ENCODE results near the gene ZHX3.

The ZHX3 gene

DNA sequence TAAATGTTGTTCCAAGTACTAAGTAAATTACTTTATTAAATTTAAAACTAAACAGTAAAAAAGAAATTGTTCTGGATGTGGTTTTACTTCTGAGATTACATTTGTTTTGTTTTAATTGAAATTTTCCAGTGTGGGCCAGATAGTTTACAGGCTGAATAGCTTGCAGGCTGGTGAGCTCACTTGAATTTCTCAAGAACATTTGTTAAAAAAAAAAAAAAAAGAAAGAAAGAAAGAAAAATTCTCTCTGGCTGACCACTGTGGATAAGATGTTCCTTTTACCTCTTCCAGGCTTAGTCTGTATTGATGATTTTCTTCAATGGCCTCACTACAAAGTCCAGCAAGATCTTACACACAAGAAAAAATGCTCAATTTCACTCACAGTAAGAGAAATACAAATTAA is 94.8 kb downstream of the ZHX3 start:
- no peak for DNase-seq (ENCODE audit: low spot score)

DNA sequence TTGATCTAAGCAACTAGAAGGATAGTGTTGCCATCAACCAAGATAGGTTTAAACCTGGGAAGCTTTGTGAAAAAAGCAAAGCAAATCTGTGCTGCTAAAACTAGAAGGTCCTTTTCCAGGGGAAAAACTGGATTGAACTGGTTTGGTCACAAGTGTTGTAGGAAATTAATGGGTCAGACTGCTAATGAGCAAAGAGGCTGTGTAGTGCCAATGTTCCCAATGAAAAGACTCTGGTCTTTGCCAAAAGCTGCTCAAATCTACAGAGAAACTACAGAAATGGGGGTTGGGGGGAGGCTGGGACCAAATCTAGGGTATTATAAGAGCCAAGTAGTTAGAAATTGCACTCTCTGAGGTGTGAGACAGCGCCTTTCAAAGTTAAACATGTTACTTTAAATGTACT is 95.2 kb downstream of the ZHX3 start:
- no peak for DNase-seq (ENCODE audit: low spot score)

DNA sequence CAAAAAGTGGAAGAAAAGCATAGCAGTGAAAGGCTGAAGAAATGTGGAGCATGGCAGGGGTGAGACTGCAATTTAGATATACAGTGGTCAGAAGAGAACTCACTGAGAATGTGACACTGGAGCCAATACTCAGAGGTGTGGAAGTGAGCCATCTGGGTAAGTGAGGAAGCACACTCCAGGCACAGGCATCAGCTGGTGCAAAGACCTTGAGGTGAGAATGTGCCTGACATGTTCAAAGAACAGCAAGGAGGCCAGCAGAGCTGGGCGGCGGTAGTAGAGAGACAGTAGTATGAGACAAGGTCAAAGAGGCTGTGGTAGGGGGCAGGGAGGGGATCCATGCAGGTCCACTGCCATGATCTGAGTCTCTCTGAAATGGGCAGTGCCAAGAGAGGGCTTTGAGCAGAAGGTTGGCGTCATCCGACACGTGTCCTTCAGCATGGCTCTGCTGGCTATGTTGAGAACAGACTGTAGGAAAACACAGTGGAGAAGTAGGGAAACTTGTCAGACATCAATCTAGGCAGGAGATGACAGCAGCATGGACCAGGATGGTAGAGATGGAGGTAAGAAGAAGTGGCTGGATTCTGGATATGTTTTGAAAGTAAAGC is 95.8 kb downstream of the ZHX3 start:
- DNase-seq (ENCODE audit: low spot score): no peak

DNA sequence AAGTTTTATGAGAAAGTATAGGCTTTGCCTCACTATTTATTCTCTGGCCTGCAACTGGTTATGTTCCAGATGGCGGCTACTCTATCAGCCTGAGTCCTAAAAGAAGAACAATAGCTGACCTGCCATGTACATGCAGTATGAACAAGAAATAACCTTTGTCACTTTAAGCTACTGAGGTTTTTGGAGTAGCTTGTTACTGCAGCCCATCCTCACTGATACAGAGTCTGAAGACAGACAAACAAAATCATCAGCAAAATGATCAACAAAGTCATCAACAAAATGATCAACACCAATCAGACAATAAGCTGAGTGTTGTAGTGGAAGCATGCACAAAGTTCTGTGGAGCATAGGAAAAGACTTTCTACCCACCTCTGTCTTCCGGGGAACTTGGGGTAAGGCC is 97.7 kb downstream of the ZHX3 start:
- no peak for DNase-seq (ENCODE audit: low spot score)

DNA sequence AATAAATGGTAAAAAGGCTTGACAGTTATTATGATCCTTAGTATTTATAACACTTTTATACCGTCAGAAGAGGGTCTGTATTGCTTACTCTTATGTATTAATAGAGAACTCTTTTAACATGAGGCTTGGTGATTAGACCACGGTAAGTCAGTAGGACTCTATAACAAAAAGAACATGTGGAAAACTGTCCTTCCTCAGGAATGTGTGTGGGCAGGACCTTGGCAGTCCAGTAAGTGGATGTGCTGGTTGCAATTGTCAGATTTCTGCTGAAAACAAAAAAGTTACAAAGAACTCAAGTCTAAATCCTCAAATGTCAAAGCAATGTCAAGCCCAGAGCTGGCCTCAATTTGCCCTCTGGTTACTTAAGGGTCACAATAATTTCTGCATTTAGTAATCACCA is 99.1 kb downstream of the ZHX3 start:
- DNase-seq (ENCODE audit: low spot score): no peak

DNA sequence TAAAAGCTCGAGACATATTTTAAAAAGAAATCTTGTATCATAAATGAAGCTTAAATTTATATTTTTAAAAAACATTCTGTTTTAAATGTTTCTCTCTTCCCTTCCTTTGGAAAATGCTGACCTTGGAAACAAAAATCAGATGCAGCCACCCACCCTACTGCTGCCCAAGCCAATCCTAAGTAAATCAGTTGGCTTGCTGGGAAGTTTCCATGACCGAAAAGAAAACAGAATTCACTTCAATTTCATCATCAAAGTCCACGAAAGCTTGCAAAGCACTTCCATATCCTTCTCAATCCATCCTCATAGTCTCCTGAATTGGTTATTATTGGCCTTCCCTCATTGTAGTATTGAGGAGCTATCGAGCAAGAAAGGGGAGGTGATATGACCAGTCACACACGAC is 100.1 kb downstream of the ZHX3 start:
- DNase-seq (ENCODE audit: low spot score): no peak

DNA sequence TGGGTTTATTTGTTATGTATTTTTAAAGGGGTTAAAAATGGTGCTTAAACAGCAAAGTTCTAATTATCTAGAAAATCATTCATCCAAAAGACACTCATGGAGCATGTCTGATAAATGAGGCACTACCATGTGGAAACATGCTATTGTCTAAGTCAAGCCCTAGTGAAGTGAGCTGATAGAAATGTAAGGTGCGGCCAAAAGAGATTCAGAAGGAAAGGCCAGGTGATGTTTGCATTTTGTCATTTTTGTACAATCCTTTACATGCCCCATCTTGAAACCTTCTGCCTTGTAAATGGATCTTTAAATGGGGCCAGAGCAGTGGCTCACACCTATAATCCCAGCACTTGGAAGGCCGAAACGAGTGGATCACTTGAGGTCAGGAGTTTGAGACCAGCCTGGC is 102.9 kb downstream of the ZHX3 start:
- no peak for DNase-seq (ENCODE audit: low spot score)

DNA sequence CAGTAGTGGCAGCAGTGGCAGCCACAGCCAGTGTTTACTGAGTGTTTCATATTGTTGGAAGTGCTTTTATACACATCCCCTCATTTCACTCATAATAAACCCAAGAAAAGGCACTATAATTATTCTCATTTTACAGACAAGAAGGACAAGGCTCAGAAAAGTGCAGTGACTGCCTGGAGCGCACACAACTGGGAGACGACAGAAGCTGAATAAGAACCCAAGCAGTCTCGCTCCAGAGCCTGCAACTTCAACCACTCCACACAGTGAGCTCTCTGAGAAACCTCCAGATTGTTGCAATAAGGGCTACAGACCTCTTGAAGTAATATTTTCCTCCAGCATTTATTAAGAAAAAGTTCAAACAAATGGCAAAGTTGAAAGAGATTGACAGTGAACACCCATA is 103.3 kb downstream of the ZHX3 start:
- DNase-seq (ENCODE audit: low spot score): no peak

DNA sequence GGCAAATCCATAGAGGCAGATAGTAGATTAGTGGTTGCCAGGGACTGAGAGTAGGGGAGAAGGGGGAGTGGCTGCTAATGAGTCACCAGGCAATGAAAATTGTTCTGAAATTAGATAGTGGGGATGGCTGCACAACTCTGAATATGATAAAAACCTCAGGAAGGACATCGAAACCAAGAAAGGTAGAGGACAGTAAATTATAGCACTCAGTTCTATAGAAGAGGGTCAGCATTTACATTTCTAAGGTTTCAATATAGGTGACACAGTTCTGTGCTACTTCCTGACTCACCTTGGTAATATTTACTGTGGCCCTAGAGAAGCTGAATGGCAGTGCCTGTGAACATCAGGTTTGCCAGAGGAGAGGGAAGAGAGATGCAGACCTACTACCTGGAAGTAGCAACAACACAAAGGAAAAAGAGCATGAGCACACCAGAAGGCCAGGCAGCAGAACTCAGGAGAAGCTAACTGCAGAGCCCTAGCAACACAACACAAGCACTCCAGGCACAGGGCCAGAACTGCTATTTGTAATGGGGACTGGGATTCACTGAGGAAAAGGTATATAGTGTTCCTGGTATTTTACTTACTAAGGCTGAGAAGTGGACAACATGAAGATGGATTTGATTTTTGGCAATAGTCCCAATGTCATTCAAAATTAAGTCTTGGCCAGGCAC is 104.2 kb downstream of the ZHX3 start:
- peak; percentile 47 for DNase-seq (ENCODE audit: low spot score)

DNA sequence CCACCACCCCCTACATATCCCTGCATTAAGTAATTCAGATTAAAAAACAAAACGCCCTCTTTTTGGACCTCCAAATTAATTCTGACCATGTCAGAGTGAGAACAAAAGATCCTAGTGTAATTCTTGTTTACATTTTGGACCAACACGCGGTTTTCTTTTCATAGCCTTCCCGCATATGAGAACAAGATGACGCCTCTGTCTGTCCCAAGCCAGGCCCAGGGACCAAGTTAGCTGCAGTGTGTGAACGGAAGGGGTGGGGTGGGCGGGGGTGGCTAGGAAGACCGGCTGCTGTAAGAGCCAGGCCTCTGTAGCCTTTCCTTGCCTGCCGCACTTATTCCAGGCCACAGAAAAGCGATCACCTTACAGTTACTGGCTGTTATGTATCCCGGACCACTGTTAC is 112.2 kb downstream of the ZHX3 start:
- no peak for DNase-seq (ENCODE audit: low spot score)

DNA sequence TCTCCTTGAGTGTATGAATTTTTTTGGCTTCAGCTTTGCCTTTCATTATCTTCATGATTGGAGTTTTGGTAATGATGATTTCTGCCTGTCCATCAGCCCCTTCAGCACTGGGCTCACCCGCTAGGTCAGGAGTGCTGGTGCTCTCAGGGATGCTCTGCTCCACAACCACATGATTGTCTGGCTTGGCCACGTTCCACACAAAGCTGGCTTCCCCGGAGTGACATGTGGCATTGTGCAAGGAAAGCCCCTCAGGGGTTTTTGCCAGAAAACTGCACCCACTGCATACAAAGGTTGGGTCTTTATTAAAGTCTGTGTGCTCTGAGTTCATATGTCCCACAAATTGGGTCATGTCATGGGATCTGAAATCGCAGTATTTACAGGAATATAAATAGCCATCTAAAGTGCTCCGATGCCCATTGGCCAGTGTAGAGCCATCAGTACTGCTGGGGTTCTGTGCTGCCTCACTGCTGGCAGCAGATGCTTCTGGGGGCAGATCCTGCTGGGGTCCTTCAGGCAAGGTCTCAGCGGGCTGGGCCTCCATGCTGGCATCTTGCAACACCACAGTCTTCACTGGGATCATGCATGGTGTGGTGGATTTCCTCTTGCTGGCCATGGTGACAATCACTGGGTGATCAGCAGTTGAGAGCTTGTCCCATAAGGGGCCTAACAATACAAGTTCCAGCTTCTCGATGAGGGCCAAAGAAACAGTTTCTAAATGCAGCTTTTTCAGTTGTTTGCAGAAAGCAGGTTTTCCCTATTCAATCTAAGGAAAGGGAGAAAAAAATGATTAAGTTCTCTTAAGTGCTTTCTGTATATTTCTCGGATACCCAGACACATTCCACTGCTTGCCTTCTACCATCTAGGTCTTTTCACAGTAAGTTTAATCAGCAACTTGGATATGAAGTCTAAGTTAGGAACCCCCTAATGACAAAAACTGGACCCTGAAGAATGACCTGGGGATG is 112.9 kb downstream of the ZHX3 start:
- DNase-seq (ENCODE audit: low spot score): no peak

DNA sequence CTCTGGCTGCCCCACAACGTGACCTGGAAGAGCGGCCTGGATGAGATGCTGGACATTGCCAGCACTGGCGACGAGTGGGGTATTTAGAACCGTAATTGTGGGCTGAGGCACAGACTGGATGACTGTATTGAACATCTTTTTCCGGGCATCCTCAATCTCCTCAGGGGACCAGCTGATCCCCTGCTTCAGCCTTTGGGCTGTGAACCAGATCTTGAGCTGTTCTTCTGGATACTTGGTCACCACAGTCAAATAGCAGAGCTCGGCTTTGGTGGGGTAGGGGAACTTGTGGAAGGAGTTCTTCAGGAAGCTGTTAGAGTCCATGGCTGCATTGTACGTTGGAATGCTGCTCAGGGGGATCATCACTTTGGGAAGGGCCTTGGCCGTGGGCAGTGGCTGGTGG is 113.9 kb downstream of the ZHX3 start:
- DNase-seq (ENCODE audit: low spot score): no peak

DNA sequence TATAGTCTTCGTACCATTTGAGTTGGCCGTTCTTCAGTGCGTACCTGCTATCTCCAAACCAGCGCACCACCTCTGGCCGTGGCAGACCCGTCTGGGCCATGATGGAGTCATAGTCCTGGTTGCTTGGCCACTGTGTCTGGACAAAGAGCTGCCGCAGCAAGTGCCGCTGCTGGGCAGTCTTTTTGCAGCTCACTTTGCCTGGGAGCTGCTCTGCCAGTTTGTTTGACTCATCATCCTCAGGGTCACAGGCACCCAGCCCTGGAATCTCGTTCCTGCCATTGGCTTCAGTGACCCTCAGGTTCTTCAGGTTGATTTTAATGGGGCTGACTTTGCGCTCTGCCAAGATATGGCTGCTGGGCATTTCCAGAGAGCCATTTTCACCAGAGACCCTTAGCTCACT is 115.1 kb downstream of the ZHX3 start:
- no peak for DNase-seq (ENCODE audit: low spot score)

DNA sequence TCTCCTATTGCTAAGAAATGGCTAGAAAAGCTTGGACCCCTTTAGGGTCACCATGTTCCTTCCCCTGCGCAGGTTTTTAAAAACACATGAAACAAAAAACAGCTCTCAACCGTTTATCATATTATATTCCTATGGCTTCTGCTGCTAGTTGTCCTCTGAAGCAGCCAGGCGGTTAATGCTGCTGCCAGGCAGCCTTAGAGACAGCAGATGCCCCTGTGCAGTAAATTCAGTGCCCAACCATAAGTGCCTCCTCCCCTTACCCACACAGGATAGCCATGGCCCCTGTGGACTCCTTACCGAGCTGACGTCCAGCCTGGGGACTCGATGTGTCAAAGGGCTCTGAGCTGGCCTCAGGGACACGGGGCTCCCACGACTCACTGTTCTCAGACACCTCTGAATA is 115.8 kb downstream of the ZHX3 start:
- no peak for DNase-seq (ENCODE audit: low spot score)

DNA sequence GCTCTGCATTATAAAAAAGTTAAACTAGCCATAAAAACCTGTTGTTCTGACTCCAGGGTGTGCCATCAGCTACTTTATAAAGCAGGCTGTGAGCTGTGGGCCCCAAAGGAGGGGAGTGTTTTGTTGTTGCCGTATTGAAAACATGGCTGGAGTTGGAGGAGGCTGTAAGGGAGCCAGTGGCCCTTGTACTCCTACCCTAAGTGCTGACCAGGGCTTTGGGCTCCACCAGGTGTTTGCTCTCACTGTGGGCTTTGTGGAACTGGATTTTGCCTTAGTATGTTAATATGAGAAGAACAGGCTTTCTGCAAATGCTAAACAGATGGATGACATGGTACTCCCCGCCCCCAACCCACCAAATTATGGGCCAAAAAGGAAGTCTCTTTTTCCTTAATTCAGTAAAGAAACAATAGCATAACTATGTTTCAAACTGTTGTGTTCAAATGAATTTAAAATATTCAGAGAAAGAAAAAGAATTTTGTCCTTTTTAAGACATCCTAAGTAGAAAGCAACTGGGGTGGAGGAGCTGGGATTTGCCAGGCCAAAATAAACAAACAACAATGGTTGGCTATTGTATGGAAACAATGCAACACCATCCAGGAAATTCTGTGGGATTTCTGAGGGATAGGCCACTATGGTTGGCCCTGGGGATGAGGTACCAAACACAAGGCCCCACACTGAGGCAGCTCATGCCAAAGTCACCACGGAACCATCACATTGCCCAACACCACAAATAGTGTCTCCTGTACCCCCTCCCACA is 116.9 kb downstream of the ZHX3 start:
- DNase-seq (ENCODE audit: low spot score): no peak

DNA sequence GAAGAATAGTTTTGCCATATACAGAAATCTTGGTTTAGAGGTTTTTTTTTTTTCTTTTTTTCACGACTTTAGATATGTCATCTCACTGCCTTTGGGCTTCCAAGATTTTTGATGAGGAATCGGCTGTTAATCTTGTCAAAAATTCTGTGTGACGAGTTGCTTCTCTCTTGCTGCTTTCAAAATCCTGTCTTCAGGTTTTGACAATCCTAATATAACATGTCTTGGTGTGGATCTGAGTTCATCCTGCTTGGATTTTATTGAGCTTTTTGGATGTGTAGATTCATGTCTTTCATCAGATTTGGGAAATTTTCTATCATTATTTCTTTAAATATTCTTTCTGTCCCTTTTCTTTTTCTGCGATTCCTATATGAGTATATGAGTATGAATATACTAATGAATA is 119.1 kb downstream of the ZHX3 start:
- DNase-seq (ENCODE audit: low spot score): no peak

DNA sequence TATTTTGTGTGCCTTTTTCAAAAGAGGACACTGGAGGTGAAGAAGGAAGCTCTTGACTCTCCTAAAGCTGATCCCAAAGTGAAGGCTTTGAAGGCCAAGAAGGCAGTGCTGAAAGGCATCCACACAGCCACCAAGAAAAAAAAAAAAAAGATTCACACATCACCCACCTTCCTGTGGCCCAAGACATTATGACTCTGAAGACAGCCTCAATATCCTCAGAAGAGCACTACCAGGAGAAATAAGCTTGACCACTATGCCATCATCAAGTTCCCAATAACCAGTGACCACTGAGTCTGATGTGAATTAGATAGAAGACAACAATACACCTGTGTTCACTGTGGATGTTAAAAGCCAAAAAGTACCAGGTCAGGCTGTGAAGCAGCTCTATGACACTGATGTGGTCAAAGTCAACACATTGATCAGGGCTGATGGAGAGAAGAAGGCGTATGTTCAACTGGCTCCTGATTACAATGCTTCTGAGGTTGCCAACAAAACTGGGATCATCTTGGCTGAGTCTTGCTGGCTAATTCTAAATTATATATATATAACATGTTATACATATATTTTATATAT is 120.8 kb downstream of the ZHX3 start:
- DNase-seq (ENCODE audit: low spot score): no peak

DNA sequence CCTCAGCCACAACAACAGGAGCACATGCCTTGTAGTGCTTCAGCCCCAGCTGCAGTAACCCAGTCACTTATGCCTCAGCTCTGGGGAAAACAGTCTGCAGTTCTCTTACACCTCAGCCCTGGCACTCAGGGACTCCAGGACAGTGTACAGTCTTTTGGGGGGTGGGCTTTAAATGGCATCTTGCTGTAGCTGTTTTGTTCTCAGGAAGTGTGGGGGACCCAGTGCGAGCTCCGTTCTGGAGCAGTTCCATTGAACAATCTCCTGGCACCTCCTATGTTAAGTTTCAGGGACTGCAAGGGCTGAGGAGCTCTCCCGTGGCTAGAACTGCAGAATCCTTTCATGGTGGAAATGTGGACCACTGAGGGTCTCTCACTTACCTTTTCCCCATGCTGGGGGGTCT is 125.0 kb downstream of the ZHX3 start:
- no peak for DNase-seq (ENCODE audit: low spot score)

DNA sequence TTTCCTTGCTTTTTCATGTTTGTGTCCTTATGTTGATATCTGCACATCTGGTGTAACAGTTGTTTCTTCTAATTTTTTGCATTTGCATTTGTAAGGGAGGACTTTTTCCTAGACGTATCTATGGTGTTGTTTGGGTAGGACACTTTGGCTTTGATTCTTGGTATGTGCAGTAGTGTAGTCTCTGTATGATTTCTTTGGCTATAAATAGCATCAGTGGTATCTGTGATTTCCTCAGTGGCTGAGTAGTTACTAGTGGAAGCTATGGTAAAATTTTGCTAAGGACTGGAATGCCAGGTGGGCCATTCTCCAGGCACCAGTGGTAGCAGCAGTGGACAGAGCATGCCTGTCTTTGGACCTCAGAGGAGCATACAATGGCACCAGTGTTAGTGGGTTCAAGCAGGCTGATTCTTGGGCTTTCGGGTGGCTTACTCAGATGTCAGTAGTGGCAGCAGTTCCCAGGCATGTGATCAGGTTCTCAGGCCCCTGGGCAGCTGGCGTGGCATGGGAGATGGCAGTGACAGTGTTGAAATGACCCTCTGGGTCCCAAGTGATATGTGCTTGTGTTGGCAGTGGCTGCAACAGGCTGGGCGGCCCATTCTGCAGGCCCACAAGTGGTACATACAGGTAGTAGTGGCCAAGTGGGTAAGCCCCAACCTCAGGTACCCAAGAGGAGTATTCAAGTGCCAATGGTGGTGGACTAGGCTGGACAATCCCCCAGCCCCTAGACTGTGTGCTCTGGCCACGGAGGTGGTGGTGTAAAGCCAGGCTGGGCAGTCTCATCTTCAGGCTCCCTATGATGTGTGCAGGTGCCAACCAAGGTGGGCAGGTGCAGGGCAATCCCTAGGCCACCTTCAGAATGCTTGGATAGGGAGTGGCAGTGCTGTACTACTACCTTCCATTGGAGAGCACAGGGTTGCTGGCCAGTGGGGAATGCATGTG is 125.7 kb downstream of the ZHX3 start:
- no peak for DNase-seq (ENCODE audit: low spot score)

DNA sequence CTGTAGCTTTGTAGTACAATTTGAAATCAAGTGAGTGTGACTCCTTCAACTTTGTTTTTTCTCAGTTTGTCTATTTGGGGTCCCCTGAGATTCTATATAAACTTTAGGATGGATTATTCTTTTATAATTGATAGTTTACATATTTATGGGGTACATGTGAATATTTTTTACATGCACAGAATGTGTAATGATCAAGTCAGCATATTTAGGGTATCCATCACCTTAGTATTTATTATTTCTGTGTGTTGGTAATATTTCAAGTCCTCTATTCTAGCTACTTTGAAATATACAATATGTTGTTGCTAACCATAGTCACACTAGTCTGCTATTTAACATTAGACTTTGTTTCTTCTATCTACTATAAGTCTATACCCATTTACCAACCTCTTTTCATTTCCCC is 129.9 kb downstream of the ZHX3 start:
- no peak for DNase-seq (ENCODE audit: low spot score)

Data from SW480 (cell line).